Activated gamma-delta T cell (primary cell): ENCODE measurements around the gene RBM38.

Experiments
- DNase-seq: peaks from one replicate; lab custom pipeline; 2025; lab: John Stamatoyannopoulos, UW

Gene RBM38

DNA sequence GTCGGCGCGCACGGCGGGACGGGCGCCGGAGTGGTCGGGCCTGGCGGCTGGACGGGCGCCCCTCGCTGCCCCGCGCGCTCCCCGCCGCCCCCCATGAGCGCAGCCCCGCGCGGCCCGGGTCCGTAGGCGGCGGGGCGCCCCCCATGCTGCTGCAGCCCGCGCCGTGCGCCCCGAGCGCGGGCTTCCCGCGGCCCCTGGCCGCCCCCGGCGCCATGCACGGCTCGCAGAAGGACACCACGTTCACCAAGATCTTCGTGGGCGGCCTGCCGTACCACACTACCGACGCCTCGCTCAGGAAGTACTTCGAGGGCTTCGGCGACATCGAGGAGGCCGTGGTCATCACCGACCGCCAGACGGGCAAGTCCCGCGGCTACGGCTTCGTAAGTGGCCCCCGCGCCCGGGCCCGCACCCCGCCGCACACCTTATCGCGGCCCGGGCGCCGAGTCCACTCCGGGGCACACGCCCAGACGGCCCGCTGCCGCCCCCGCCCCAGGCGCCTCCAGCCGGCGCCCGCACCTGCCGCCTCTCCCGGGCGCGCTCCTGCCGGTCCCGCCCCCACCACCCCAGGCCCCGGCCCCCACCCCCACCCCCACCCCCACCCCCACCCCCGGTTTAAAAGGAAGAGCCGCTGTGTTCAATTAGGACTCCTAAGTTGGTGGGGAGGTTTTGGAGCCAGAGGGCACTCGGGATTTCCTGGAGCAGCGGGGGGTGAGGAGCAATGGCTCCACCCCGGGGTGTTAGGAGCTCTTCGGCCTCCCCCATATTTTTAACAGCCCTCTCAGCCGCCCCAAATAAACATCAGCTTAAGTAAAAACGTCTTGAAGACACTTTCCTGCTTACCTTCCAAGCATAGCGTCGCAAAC, 474 bp downstream of the RBM38 start:
- DNase-seq: no peak

DNA sequence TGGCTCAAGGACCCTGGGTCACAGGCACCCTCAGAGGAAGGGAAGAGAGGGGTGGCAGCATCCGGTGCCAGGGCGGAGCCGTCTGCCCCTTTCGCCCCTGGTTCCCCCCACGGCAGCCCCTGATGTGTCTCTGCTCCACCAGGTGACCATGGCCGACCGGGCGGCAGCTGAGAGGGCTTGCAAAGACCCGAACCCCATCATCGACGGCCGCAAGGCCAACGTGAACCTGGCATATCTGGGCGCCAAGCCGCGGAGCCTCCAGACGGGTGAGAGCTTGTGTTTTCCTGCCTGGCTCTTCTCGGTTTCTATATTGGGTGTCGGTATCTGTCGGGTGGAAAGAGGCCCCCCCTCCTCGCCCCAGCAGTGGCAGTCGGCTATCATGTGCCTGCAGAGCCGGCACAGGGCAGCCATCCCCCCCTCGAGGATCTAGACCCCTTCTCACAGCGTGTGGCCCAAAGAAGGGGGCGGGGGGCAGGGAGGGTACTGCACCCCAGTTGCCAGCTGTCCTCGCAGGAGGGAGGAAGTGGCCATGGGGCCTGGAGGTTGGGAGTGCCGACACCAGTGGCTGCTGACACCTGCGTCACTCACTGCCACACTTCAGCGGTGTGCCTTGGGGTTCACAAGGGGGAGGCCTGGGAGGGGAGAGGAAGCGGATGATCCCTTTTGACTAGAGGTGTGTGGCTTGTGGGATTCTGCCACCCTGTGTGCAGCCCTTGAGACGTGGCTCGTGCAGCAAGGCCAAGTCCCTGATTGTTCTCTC, 1.5 kb downstream of the RBM38 start:
- DNase-seq: peak; percentile 74

DNA sequence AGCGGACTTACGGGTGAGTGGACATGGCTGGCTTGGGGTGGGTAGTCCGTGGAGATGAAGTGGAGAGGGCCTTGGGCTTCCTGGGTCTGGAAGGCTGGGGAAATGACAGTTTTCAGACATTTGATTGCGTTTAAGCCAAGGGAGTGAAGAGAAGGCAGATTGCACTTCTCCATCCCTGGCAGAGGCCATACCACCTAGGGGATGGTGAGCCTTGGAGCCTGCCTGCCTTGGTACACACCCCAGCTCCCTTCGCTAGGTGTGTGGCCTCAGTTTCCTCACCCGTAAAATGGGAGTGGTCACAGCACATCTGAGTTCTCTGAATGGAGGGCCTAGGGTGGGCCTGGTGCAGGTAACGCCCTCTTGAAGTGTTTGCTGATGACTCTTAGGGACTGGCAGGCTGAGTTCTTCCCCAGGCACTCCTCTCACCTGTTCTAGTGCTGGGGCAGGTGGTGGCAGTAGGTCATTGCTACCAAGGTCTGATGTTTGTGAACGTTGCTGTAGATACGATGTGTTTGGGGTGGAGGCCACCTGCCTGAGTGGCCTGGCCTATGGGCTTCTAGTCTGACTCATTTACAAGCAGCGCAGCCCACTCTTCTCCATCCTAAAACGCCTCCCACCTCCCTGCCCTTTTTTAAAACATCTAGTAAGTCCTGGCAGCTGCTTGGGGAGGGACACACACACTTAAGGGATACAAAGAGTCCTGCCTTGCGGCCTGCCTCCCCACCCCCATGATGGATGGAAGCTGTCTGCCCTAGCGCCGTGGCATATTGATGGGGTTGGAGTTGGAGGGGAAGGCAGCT, 2.3 kb downstream of the RBM38 start:
- DNase-seq: no peak

DNA sequence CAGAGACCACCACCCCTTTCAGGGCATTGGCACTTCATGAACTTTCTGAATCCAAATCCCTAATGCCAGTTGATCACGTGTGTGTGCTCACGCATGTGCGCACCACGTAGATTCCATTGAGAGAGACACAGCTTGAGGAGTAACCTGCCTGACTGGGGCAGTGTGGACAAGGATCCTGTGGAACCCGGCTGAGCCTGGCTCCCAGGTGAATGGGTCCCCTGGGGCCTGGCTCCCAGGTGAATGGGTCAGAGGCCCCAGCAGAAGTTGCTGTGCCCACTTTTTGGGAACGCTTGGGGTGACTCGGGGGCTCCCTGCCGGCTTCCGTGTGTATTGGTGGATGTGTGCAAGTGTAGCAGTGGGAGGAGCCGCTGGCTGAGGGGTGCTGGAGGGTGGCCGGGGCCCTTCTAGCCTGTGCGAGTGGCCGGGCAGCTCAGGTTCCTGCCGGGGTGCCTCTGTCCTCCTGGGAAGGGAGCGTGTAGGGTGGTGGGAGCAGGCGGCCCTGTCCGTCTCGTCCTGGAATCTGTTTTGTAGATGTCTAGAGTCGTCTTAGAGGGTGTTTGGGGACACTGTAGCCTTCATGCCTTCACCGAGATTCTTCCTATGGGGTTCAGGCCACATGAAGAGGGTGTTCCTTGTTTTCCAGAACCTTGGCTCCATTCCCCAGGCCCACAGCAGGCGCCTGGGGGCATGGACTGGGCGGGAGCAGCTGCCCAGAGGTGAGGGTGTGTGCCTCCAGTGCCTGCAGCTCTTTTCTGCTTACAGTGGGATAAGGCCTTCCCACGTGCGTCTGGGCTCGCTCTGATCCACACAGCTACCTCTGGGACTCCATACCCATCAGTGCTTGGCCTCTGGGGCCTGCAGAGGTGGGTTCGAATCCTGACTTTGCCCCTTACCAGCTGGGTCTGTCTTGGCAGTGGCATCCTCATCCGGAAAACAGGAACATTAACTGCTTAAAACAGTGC, 3.2 kb downstream of the RBM38 start:
- no peak for DNase-seq

DNA sequence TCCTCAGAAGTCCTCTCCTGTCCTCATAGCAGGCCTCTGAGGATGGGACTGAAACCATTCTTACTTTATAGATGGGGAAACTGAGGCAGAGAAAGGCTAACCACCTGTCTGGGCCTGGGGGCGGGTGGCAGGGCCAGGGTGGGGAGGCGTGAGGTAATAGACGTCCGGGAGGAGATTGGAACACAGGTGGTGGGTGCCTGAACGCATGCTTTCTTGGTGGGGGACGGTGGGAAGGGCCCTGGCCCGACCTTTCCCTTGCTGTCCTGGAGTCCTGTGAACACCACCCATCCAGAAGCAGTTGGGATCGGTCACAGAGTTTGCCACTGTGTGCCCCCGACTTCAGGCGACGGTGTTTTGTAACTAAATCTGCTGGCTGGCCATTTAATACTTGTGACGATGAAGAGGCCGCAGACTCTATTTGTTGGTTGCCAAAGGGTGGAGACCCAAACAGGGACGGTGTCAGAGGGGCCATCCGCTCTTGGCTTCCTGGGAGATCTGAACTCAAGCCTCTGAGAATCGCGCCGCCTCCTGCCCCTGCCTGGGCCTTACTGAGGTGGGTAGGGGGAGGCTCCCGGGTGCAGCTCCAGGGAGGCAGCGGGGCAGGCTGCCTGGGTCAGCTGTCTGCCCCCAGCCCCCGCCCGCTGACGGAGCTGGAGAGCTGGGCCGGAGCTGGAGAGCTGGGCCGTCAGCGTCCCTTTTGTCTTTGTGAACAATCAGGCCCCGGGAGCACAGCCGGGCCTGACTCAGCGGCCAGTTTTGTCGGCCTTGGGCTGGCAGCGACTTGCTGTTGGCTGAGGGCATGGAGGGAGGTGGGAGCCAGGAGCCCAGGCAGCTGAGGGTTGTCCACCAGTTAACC, 4.1 kb downstream of the RBM38 start:
- DNase-seq: no peak

DNA sequence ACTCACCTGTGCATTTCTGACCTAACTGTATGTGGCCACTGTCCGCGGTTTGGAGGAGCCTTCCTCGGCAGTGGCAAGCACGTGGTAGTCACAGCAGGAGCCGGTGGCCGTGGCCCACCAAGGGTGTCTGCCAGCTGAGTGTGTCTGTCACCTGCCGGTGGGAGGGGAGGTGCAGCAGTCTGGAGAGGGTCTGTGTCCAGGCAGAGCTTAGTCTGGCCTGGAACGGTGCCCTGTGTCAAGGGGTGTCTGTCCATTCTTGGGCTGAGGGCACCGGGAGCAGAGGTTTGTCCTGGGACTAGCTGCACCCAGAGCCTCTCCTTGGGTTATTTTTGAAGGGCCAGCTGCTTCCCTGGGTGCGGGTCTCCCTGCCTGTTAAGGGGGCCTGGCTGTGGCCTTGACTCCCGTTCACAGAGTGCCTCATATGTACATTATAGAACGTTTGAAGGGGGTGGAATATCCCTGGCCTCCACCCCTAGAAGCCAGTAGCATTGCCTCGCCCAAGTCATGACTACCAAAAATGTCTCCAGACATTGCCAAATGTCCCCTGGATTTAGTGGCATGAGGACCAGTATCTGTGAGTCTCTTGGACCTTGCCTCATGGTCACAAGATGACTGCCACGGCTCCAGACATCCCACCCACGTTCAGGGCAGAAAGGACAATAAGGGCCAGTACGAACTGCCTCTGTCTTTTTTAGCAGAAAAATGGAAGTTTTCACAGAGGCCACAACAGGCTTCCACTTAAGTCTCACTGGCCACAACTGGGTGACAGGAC, 5.2 kb downstream of the RBM38 start:
- DNase-seq: no peak

DNA sequence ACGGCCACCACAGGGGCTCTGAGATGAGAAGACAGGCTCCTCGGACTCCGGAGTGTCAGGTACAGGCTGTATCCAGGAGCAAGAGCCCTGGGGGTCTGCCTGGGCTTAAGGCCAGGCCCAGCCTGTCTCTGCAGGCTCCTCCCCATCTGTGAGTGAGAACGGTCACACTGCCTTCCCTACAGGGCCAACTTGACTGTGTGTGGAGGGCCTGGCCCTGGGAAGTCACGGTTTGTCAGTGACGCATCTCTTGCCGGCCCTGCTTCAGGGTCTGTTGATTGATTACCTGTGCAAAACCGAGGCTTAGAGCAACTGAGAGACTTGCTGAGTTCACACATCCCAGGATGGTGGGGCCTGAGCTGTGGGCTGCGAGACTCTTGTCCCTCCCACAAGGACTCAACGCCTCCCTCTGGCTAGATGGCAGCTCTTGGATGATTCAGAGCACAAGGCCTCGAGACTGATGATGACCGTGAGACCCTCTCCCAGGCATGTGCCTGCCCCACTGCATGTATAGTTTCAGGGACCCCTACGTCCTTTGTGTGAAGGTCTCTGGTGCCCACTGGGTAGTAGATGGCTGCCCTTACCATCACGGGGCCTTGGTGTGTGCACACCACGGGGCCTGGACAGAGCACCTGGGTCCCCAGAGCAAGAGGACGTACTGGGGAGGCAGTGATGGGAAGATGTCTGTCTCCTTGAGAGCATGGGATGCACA, 5.9 kb downstream of the RBM38 start:
- DNase-seq: no peak

DNA sequence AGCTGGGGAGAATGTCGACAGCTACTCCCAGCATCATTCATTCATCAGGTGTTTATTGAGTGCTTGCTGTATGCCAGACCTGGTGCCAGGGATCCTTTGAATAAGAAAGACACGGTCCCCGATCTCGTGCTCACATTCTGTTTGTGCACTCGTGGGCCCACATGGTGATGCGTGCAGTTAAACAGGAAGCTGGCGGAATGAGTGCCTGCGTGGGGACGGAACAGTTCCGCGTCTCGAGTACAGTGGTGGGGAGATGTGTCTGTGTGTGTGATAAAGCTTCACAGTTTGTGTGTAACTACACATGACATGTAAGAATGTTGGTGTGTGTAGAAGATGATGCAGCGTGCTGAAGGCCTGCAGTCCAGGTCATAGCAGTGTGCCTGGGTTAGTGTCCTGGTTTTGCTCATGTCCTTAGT, 6.5 kb downstream of the RBM38 start:
- no peak for DNase-seq

DNA sequence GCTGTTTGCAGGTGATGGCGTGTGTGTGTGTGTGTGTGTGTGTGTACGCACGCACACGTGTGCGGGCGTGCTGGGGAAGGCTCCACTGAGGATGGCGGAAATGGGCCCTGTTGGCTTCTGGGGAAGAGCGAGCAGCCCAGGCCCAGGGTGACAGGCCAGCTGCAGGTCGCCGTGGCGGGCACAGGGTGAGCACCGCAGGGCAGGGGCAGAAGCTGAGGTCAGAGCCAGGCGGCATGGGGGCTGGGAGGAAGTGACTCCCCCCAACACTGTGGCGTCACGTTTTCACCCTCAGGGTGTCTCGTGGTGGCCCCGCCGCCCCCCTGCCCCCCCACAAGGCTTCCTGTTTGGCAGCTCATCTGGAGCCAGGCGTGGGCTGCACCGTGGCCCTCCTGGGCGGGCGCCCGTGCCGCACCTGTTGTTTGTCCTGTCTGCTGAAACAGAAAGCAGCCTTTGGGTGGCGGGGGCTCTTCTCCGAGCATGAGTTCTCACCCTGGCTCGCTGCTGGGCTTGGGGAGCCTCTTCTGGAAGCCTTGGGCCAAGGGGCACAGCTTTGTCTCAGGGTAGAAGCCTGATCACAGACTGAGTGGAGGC, 7.1 kb downstream of the RBM38 start:
- peak; percentile 94 for DNase-seq

DNA sequence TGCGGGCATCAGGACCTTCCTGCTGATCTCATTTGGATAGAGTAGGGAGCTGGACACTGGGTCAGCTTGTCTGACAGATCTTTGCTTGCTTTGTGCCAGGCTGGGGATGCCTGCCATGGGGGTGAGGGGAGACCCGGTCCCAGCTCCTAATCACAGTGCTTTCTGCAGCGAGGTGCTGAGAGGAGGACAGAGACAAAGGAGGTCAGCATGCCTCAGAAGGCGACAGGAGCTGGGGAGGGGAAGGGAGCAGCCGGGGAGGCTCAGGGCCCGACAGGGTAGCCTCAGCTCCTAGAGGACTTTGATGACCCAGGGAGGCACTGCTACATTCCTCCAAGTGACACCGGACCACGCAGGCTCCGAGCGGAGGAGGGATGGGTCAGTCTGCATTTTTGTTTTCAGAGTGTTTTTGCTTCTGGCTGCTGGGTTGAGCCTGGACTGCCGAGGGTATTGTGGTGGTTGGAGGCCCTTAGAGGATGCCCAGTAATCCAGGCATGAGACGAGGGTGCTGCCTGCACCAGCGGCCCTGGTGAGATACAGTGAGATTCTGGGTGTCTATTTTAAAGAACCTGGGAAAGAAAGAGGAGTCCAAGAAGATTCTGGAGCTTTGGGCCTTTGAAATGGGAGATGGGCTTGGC, 7.8 kb downstream of the RBM38 start:
- DNase-seq: no peak

DNA sequence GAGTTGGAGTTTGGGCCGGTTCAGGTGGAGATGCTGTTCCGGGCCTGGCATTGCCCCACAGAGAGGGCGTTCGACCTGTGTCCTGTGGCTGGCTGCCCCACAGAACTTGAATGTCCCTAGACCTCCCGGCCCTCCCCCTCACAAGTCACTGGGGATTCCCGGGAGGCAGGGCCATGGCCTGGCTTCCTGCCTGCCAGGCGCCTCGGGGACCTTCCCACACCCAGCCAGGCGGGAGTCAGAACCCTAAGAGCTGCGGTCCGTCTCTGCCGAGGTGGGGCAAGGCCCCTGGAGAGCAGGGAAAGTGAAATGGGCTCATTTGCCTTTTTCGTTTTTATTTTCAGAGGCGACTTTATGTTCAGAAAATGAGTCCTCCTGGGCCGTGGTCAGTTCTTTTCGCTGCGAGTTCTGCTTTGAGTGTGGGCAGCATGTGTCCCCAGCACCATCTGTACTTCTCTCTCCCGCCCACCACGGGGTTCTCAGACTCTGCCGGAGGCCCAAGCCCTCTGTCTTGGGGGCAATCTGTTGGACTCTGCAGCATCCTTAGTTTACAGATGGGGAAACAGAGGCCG, 8.5 kb downstream of the RBM38 start:
- no peak for DNase-seq

DNA sequence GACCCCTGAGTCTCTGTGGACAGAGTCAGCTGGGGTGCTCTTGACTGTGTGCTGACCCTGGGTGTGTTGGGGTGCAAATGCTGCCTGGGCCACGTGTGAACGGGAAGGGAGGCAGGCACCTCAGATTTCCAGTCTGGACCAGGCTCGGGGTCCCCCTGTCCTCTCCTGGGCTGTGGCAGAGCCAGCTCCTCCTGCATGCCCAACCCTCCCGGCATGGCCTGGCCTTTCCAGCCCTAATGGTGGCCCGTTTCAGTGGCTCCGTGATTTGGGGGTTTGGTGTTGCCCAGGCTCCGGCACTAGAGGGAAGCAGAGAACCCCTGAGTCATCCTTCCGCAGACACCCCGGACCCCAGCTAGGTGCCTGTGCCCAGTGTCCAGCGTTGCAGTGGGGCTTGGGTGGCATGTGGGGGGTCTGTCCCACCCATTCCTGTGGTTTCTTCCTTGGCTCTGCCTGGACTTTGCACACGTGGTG, 9.1 kb downstream of the RBM38 start:
- DNase-seq: no peak

DNA sequence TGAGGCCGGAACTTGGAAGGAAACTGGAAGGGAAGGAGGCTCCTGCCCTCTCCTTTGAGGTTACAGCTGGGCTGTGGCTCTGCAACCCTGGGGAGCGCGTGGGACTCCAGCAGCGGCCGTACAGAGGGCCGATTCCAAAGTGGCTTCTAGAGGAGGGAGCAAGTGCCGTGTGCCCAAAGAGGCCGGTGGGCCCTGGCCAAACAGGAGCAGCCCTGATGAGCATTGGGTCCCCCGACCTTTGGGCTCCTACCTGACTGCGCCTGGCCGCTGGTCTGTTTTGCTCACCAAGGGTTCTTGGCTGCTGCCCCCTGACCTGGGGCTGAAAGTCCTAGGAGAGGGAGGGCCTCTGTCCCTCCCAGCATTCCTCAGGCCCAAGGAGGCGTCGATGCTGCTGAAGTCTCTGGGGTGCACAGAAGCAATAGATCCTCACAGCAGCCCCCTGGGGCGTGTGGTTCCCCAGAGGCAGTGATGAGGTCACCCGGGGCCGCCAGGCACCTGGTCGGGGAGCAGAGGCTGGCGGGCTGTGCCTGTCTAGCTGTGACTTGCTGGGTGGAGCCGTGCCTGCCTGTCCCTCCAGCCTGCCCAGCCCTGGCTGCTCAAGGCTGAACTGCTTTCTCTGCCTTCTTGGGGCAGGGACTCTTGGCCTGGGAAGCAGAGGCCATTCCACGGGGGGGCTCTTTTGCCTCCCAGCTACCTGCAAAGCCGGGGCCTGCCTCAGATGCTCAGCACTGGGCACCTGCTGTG, 9.8 kb downstream of the RBM38 start:
- DNase-seq: peak; percentile 42

DNA sequence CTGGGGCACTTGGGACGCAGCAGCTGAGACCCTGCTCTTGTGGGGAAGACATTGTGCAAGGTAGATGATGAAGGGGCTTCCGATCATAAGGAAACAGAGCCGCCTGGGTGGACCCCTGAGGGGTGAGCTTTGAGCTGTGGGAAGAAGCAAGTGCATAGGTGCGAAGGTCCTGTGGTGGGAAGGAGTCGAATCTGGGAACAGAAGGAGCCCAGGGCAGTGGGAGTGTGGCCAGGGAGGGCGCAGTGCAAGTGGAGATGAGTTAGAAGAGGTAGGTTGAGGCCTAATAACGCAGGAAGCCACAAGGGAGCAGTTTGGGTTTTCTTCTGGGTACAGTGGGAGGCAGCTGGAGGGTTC, 10.3 kb downstream of the RBM38 start:
- no peak for DNase-seq

DNA sequence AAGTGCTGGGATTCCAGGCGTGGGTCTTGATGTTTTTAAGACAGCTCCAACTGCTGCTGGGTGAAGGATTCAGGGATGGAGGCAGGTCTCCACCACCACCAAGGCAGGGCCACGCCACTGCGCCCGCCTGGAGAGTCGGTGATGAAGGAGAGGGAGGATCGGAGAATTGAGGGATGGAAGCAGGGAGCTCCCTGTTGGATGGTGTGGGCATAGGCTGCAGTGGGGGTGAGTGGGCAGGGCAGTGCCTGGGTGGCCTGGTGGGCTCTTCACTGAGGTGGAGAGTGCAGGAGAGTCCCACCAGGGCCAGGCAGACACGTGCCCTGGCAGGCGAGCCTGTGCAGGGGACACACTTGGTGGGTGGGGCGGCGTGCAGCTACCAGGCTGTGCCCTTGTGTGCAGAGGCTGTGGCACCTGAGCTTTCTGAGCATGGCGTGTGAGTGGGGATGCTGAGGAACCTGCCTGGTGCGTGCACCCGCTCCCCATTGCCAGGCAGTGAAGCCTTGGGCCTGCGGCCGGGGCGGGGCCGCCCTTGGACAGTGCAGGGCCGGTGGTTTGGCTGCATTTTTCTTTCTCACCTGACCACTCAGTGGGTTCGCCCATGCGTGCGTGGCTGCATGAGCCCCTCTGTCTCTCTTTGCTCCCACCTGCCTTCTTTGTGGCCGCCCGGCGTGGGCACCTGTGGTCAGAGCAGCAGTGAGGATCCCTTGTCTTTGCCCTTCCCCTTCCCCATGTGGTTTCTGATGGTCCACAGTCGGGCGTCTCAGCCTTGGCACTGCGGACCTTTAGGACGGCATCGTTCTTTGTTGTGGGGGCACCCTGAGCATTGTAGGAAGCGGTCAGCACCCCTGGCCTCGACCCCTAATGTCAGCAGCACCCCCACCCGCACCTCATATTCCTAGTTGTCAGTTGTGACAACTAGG, 11.3 kb downstream of the RBM38 start:
- DNase-seq: no peak

DNA sequence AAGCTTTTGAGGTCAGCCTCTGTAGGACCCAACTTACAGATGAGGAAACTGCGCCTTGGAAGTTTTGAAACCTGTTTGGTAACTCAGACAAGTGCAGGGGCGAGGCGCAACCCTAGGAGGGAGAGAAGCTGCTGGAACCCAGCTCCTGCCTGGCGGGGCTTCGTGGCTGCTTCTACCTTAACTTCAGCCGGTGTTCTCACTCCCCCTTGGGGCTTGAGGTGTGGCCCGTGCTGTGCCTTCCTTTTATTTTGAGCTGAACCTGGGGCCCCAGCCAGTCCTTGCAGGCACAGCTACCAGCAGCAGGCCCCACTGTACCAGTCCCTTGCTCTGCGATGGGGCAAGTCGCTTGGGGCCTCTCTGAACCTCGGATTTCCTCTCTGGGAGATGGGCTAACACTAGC, 12.0 kb downstream of the RBM38 start:
- no peak for DNase-seq
